ENCODE measurements around the gene CTSC. TPM values are rescaled to one million over a fixed set of nuclear protein-coding genes. Genes with fewer than 3 reads are reported as not detected.

The CTSC gene
- polyA plus RNA-seq, 1 donor from 2014 or later: 5.2 TPM

GRCh38 chr11:88379130-88379529, 41.6 kb upstream of the CTSC start:
- no peaks in the 10 kb centered on the region for H3K9me3 ChIP-seq (ENCODE audit: low read length)
- H2AFZ ChIP-seq (ENCODE audit: low read depth, low read length): no peak overlapping the region
- H3K79me2 ChIP-seq (replicated peaks; ENCODE audit: insufficient read depth, low read length): no peaks in the 10 kb centered on the region
- H3K9ac ChIP-seq (ENCODE audit: low read length): no peak overlapping the region
- H3F3A ChIP-seq (ENCODE audit: insufficient read depth, low read length, poor library complexity, severe bottlenecking): no peaks in the 10 kb centered on the region
- no peaks in the 10 kb centered on the region for H3K27me3 ChIP-seq (ENCODE audit: insufficient read depth, low read depth, low read length)
- TF ChIP-seq EZH2 (IDR thresholded peaks at IDR 0.05; ENCODE audit: borderline replicate concordance, insufficient read depth, low read length, poor library complexity, severe bottlenecking) (no peak), POLR2AphosphoS5 (IDR thresholded peaks at IDR 0.05) (no peak), RAD21 (conservative IDR thresholded peaks at IDR 0.05) (no peak), MXI1 (conservative IDR thresholded peaks at IDR 0.05; ENCODE audit: poor library complexity, severe bottlenecking) (no peak), EP300 (conservative IDR thresholded peaks at IDR 0.05; ENCODE audit: poor library complexity, severe bottlenecking) (no peak), REST (IDR thresholded peaks at IDR 0.05; ENCODE audit: borderline replicate concordance) (no peak), CTCF (IDR thresholded peaks at IDR 0.05; ENCODE audit: poor library complexity, severe bottlenecking) (no peak), TAF1 (IDR thresholded peaks at IDR 0.05; ENCODE audit: low read depth) (no peak)
- H3K4me2 ChIP-seq (ENCODE audit: low read length): no peak overlapping the region
- H3K9me2 ChIP-seq (ENCODE audit: insufficient read depth, low read length): no peaks in the 10 kb centered on the region
- no peak overlapping the region for H3K4me3 ChIP-seq (ENCODE audit: low read length)
- H3K27ac ChIP-seq (ENCODE audit: low read length): no peak overlapping the region
- H3K36me3 ChIP-seq (ENCODE audit: insufficient read depth, low read length): no peaks in the 10 kb centered on the region
- no peaks in the 10 kb centered on the region for H4K20me1 ChIP-seq (ENCODE audit: insufficient read depth)

GRCh38 chr11:88378422-88379066, 41.0 kb upstream of the CTSC start:
- no peaks in the 10 kb centered on the region for H3K9me2 ChIP-seq (ENCODE audit: insufficient read depth, low read length)
- no peaks in the 10 kb centered on the region for H3K27me3 ChIP-seq (ENCODE audit: insufficient read depth, low read depth, low read length)
- H2AFZ ChIP-seq (ENCODE audit: low read depth, low read length): no peak overlapping the region
- no peaks in the 10 kb centered on the region for H3K36me3 ChIP-seq (ENCODE audit: insufficient read depth, low read length)
- no peaks in the 10 kb centered on the region for H3K79me2 ChIP-seq (replicated peaks; ENCODE audit: insufficient read depth, low read length)
- no peak overlapping the region for H3K27ac ChIP-seq (ENCODE audit: low read length)
- H3K4me2 ChIP-seq (ENCODE audit: low read length): no peak overlapping the region
- no peak for TF ChIP-seq EZH2 (IDR thresholded peaks at IDR 0.05; ENCODE audit: borderline replicate concordance, insufficient read depth, low read length, poor library complexity, severe bottlenecking)
- no peak for TF ChIP-seq EP300 (conservative IDR thresholded peaks at IDR 0.05; ENCODE audit: poor library complexity, severe bottlenecking)
- TF ChIP-seq SMC3 (conservative IDR thresholded peaks at IDR 0.05; ENCODE audit: poor library complexity): no peak
- no peak for TF ChIP-seq REST (IDR thresholded peaks at IDR 0.05; ENCODE audit: borderline replicate concordance)
- no peak for TF ChIP-seq TAF1 (IDR thresholded peaks at IDR 0.05; ENCODE audit: low read depth)
- no peak for TF ChIP-seq MXI1 (conservative IDR thresholded peaks at IDR 0.05; ENCODE audit: poor library complexity, severe bottlenecking)
- no peak for TF ChIP-seq CTCF (IDR thresholded peaks at IDR 0.05; ENCODE audit: poor library complexity, severe bottlenecking)
- TF ChIP-seq POLR2AphosphoS5 (IDR thresholded peaks at IDR 0.05): no peak
- H3K4me3 ChIP-seq (ENCODE audit: low read length): no peak overlapping the region
- H3K9ac ChIP-seq (ENCODE audit: low read length): no peak overlapping the region
- H4K20me1 ChIP-seq (ENCODE audit: insufficient read depth): no peaks in the 10 kb centered on the region
- H3K9me3 ChIP-seq (ENCODE audit: low read length): no peaks in the 10 kb centered on the region
- no peaks in the 10 kb centered on the region for H3F3A ChIP-seq (ENCODE audit: insufficient read depth, low read length, poor library complexity, severe bottlenecking)
